Measurements from ENCODE around the gene TWNK. TPM values are rescaled to one million over a fixed set of nuclear protein-coding genes. Genes with fewer than 3 reads are reported as not detected.

TWNK gene
- total RNA-seq, 4 donors from 2014 or later = 5.5 to 7.7 (median 6.8) TPM

- TF ChIP-seq POLR2A (IDR thresholded peaks at IDR 0.05) = no peak
- no peak for TF ChIP-seq CTCF (IDR thresholded peaks at IDR 0.05)
- H3K9me3 ChIP-seq = no peaks in the 10 kb centered on the region
- WGBS, 2 donors = 35 to 39% methylated on average over 2 of the region's 2 CpGs
- intact Hi-C loops (cut with DNase I) = no loop called here
- no peak overlapping the region for H3K27ac ChIP-seq
- no peak for DNase-seq
- H3K4me3 ChIP-seq (replicated peaks in 1 of 3) = no peak overlapping the region
- H3K36me3 ChIP-seq = no peaks in the 10 kb centered on the region
- peaks cover 7% of the 10 kb centered on the region for H3K27me3 ChIP-seq
- peaks cover 0 to 7% of the 10 kb centered on the region in 2 donors for H3K4me1 ChIP-seq
Observed at GRCh38 chr10:101019440-101019703, 32.0 kb downstream of the TWNK start.

- no peak overlapping the region for H3K4me3 ChIP-seq (replicated peaks in 1 of 3)
- intact Hi-C loops (cut with DNase I) = no loop called here
- WGBS, 2 donors = 80 to 87% methylated on average over 10 of the region's 10 CpGs
Observed at GRCh38 chr10:101020427-101021075, 33.2 kb downstream of the TWNK start.

GRCh38 chr10:101021239-101021638, 33.9 kb downstream of the TWNK start:
- H3K27me3 ChIP-seq = peaks cover 7% of the 10 kb centered on the region

More at GRCh38 chr10:101020427-101021075, 33.2 kb downstream of the TWNK start:
- peaks cover 0 to 7% of the 10 kb centered on the region in 2 donors for H3K4me1 ChIP-seq
- DNase-seq = no peak
- no peaks in the 10 kb centered on the region for H3K9me3 ChIP-seq
- no peak overlapping the region for H3K27ac ChIP-seq
- no peaks in the 10 kb centered on the region for H3K36me3 ChIP-seq
- TF ChIP-seq POLR2A (IDR thresholded peaks at IDR 0.05) (no peak), CTCF (IDR thresholded peaks at IDR 0.05) (no peak)
- H3K27me3 ChIP-seq = peaks cover 7% of the 10 kb centered on the region

GRCh38 chr10:101021692-101022251, 34.4 kb downstream of the TWNK start:
- intact Hi-C loops (cut with DNase I) = no loop called here
- no peaks in the 10 kb centered on the region for H3K9me3 ChIP-seq
- no peaks in the 10 kb centered on the region for H3K36me3 ChIP-seq
- WGBS, 2 donors = 83 to 88% methylated on average over 10 to 11 of the region's 11 CpGs
- no peak overlapping the region for H3K27ac ChIP-seq
- no peak for DNase-seq
- peaks cover 7% of the 10 kb centered on the region for H3K27me3 ChIP-seq
- no peak for TF ChIP-seq CTCF (IDR thresholded peaks at IDR 0.05)
- no peak for TF ChIP-seq POLR2A (IDR thresholded peaks at IDR 0.05)
- peaks cover 0 to 7% of the 10 kb centered on the region in 2 donors for H3K4me1 ChIP-seq
- H3K4me3 ChIP-seq (replicated peaks in 1 of 3) = no peak overlapping the region

More at GRCh38 chr10:101021239-101021638, 33.9 kb downstream of the TWNK start:
- intact Hi-C loops (cut with DNase I) = no loop called here
- no peak overlapping the region for H3K4me3 ChIP-seq (replicated peaks in 1 of 3)
- no peak for DNase-seq
- no peaks in the 10 kb centered on the region for H3K9me3 ChIP-seq
- H3K36me3 ChIP-seq = no peaks in the 10 kb centered on the region
- no peak overlapping the region for H3K27ac ChIP-seq
- no peak for TF ChIP-seq POLR2A (IDR thresholded peaks at IDR 0.05)
- TF ChIP-seq CTCF (IDR thresholded peaks at IDR 0.05) = no peak
- 86 to 90% methylated on average over 4 of the region's 4 CpGs for WGBS, 2 donors
- H3K4me1 ChIP-seq = peaks cover 0 to 7% of the 10 kb centered on the region in 2 donors

GRCh38 chr10:101022967-101023705, 35.8 kb downstream of the TWNK start:
- 92 to 96% methylated on average over 10 to 11 of the region's 15 CpGs for WGBS, 2 donors
- Histone ChIP-seq H3K36me3 (no peaks in the 10 kb centered on the region), H3K4me3 (replicated peaks in 1 of 3) (no peak overlapping the region), H3K4me1 (peaks cover 0 to 7% of the 10 kb centered on the region in 2 donors), H3K27me3 (no peaks in the 10 kb centered on the region), H3K27ac (no peak overlapping the region), H3K9me3 (no peaks in the 10 kb centered on the region)
- TF ChIP-seq CTCF (IDR thresholded peaks at IDR 0.05) = no peak
- no peak for TF ChIP-seq POLR2A (IDR thresholded peaks at IDR 0.05)
- intact Hi-C loops (cut with DNase I) = no loop called here
- no peak for DNase-seq
